ENCODE data around the gene ZSCAN12.

ZSCAN12 gene

DNA sequence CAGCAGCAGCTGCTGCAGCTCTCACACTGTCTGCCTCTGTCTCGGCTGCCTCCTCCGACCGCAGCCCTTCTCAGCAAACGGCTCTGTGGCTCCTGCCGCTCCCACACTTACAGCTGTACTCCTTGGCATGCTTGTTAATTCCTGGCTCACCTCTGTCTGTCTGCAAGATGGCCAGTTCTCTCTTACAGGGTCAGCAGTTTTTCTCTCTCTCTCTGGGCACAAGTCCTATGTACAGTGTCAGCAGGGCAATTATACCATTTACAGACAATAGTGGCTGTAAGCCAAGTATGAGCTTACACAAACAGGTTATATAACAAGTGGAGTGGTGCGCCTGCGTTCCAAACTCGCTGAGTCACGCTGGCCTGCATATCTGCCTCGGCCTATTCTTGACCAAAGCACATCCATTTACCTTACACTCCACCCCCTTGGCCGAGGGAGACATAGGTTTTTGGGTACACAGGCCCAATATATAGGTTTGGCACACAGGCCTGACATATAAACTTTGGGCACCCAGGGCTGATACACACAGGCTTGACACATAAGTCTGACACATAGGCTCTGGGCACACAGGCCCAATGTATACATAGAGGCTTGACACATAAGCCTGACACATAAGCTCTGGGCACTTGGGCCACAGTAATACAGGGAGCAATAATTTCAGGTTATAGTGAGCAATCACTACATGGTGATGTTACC, 45.4 kb downstream of the ZSCAN12 start:
- ATAC-seq (no peak), DNase-seq (no peak)

DNA sequence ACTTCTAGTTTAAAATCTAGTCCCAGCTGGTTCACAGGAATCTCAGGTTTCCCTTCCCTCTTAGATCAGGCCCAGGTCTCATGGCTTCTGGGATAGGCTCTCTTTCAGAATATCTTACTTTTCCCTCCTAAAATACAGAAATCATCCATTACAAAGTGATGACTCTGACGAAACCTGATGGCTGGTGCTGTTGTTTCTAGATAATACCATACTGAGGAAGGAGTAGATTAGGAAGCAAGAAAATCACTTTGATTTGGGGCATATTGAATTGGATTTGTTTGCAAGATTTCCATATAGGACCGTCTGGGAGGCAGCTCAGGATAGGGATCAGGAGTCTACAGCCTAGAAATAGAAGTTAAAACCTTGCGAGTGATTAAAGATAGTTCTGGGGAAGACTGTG, 46.2 kb downstream of the ZSCAN12 start:
- no peak for DNase-seq
- no peak for ATAC-seq

DNA sequence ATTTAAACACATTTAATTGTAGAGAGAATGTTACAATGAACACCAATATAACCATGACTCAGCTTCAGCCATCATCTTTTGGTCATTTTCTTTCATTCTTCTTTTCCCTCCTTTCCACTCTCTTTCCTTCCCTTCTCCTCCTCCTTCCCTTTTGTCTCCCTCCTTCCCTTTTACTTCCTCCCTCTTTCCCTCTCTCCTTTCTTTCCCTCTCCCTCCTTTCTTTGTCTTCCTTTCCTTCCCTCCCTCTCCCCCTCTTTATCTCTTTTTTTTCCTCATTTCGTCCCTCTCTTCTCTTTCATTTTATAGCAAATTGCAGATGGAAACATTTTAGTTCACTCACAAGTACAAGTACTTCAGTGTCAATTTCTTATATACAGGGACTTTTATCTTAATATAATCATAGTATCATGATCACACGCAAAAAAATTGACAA, 48.0 kb downstream of the ZSCAN12 start:
- ATAC-seq: no peak
- DNase-seq: no peak

DNA sequence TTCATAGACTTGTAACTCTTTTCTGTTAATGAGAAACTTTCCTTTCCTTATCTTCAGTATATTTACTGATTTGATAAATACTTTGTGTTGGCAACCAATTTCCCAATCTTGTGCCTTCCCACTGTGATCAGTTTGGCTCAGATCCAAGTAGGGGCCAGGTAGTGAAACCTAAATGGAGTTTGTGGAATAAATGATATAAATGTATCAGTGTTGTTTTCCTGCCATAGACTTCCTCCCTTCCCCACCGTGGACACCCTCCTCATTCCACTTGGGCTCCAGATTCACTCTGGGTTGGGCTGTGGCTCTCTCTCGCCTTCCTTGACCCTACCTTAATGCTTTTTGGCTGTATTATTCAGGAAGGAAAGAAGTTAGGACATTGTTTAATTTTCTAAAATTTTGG, 48.5 kb downstream of the ZSCAN12 start:
- DNase-seq (no peak), ATAC-seq (no peak)

GRCh38 chr6:28349892-28350737, 49.4 kb downstream of the ZSCAN12 start, which contains the start of gene ZKSCAN3:
Gene ZKSCAN3 (plus strand): TSS chr6:28349947. CDS start chr6:28359587, 9,640 bp downstream.
- ATAC-seq (peak; percentile 99), DNase-seq (peak; percentile 87)

DNA sequence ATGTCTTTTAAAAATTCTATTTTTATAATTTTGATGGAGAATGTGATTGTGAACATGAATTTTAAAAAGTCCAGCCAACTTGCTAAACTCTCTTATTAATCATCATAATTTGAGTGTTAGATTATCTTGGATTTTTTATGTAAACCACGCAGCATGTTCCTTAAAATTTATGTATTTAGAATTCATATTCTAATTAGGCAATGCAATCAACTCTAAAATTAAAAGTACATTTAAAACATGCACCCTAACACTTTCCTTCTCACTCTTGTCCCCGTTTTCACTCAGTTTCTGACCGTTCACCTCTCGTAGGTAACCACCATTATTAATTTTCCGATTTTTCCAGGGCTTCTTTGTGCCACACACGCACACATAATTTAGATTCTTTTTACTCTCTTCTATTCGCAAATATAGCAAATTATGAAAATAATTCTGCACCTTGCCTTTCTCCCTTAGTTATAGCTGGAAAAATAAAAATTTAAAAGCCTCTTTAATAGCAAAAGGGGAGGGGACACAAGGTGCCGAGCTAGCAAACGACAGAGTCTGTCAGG, 50.1 kb downstream of the ZSCAN12 start:
- ATAC-seq (no peak), DNase-seq (no peak)

- ATAC-seq: no peak
- no peak for DNase-seq
These were observed 52.4 kb downstream of the ZSCAN12 start for GRCh38 chr6:28347119-28347518.

DNA sequence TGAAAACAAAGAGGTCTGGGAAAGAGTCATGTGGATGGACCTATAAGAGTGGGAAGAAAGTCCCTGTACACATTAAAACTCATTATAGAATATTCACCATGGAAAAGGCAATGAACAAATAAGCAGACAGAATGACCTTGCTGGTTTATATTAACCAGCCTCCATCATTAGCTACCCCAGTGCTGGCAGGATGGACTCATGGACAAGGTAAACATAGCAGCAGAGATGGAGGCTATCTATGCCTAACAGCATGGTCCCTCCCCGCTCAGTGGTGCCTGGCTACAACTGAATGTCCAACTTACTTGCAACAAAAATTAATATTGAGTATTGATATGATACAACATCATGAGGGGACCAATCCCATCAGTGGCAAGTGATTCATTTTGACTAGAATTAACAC, 54.3 kb downstream of the ZSCAN12 start:
- ATAC-seq: no peak
- DNase-seq: no peak

DNA sequence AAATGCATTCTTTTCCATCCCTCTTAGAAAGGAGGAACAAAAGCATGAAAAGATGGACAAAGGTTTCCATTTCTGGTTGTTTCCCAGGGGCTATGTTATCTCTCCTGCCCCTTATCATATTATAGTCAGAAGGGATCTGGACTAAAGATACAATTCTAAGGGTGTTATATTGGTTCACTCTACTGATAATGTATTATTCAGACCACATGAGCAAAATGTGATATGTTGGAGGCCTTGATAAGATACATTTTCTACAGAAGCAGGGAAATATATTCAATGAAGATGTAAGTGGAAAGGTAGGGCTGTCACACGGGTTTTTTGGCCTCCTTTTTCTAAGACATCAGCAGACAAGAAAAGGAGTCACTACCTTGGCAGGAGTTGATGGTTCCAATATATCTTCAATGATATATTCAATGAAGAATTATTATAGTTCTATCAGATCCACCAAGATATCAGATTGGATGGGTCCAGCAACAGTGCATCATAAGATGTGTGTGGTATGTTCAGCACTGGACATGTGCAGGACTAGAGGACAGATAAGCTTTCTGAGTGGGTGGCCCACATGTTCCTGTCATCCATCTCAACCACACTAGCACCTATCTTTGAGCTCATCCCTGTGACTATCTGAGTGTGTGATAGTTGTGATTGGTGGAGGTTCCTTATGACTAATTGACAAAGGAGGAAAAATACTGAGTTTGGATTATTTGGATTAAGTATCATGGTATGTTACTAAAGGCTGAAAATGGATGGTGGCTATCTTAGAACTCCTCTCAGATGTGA, 55.5 kb downstream of the ZSCAN12 start:
- ATAC-seq (no peak), DNase-seq (no peak)

- no peak for DNase-seq
- no peak for ATAC-seq
These were observed 59.0 kb downstream of the ZSCAN12 start for GRCh38 chr6:28340310-28341095.

DNA sequence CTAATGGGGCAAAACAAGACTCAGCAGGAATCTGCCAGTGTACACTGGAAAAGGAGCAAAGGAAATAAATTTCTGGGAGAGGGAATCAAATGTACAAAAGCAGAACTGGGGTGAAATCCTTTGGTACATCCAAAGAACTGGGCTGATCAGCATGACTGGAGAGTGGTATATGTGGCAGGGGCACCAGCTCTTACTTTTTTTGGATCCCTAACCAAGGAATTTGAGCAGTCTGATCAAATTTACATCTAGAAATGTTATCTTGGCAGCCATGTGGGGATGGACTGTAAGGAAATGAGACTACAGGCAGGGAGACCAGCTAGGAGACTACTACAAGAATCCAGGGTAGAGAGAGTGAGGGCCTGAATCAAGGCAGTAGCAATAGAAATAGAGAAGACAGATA, 62.4 kb downstream of the ZSCAN12 start:
- ATAC-seq (no peak), DNase-seq (no peak)

GRCh38 chr6:28336284-28337120, 63.0 kb downstream of the ZSCAN12 start:
- peak; percentile 32 for DNase-seq
- peak; percentile 32 for ATAC-seq

DNA sequence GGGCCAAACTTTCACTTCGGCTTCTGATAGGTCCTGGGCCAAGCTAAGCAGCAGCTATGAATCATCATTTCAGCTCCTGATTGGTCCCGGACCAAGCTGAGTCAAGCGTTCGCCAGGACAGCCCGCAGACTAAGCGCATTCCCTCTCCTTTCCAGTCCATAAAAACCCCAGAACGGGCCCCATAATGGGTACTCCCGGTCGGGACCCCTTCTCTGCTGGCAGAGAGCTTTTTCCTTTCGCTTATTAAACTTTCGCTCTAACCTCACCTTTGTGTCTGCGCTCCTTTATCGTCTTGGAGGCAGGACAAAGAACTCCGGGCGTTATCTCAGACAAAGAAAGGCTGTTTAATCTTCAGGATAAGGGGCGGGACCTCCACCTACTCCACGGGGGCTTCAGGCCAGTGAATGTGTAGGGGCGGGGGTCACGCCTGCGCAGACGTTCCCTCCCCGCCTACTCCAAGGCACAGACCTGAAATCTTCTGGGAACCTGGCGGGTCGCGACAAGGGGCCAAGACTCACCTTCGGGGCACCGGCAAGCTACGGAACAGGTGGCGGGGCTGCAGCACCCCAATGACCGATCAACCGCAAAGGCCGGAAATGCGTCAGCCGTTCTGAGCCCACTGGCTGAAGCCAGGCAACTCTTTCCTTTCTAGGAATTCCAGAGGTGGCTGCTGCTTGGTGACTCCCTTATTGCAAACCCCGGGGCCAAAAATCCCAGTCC, 63.8 kb downstream of the ZSCAN12 start, which contains the start of gene ZSCAN31:
TSS of gene ZSCAN31 (minus strand) at position 585 of the 720 bp plus-strand sequence. CDS start 6,465 bp downstream, outside the sequence.
- DNase-seq: peak; percentile 78
- peak; percentile 91 for ATAC-seq

- ATAC-seq (no peak), DNase-seq (no peak)
These were observed 64.4 kb downstream of the ZSCAN12 start for GRCh38 chr6:28335040-28335563.

- ATAC-seq (no peak), DNase-seq (no peak)
These were observed 65.1 kb downstream of the ZSCAN12 start for GRCh38 chr6:28334286-28335039.

- DNase-seq (no peak), ATAC-seq (no peak)
These were observed 65.9 kb downstream of the ZSCAN12 start for GRCh38 chr6:28333599-28334018.

GRCh38 chr6:28333047-28333446, 66.5 kb downstream of the ZSCAN12 start:
- DNase-seq: no peak
- ATAC-seq: no peak

DNA sequence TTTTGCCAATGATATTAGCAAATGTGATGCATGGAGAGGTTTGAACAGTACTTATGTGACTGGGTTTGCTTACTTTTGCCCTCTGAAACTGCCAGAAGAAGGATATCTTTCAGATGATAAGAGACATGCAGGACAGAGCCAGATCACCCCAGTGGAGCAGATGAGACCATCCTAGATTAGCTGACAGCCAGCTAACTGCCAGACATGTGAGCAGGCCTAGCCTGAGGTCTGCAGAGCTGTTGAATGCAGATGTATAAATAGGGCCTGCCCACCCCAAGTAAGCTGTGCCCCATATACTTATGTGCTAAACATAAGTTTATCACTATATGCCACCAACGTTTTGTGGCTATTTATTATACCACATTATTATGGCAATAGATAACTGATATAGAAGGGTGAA, 69.5 kb downstream of the ZSCAN12 start:
- ATAC-seq: no peak
- DNase-seq: no peak
